ENCODE results near the gene ACADM.
"Not testable (repeated sequence)": the region's sequence is repeated elsewhere in the genome, so short reads cannot be mapped to it uniquely, and the experiment has no call there.

The ACADM gene

GRCh38 chr1:75742047-75742625 lies 17.6 kb downstream of the ACADM start:
- no peak for DNase-seq

- DNase-seq, result no peak
These were observed 20.8 kb downstream of the ACADM start for GRCh38 chr1:75745276-75745675.

- not testable (repeated sequence) for DNase-seq
These were observed 32.7 kb downstream of the ACADM start for GRCh38 chr1:75757210-75757609.

GRCh38 chr1:75758543-75758942 lies 34.0 kb downstream of the ACADM start:
- not testable (repeated sequence) for DNase-seq

GRCh38 chr1:75764057-75764655 lies 39.6 kb downstream of the ACADM start:
- no peak for DNase-seq

GRCh38 chr1:75765697-75766355 lies 41.3 kb downstream of the ACADM start:
- DNase-seq, result no peak

GRCh38 chr1:75768016-75768415 lies 43.5 kb downstream of the ACADM start:
- DNase-seq, result no peak

GRCh38 chr1:75770761-75771160 lies 46.3 kb downstream of the ACADM start:
- no peak for DNase-seq

- DNase-seq, result no peak
These were observed 47.5 kb downstream of the ACADM start for GRCh38 chr1:75771978-75772377.

GRCh38 chr1:75777812-75778211 lies 53.3 kb downstream of the ACADM start:
- DNase-seq, result not testable (repeated sequence)

GRCh38 chr1:75778694-75779093 lies 54.2 kb downstream of the ACADM start:
- not testable (repeated sequence) for DNase-seq

- not testable (repeated sequence) for DNase-seq
These were observed 55.7 kb downstream of the ACADM start for GRCh38 chr1:75780183-75780582.

- DNase-seq, result not testable (repeated sequence)
These were observed 59.4 kb downstream of the ACADM start for GRCh38 chr1:75783920-75784319.

- DNase-seq, result no peak
These were observed 60.9 kb downstream of the ACADM start for GRCh38 chr1:75785320-75785982.

- peak; percentile 88 to 92 for DNase-seq
These were observed 61.7 kb downstream of the ACADM start, which contains the start of gene RABGGTB for GRCh38 chr1:75785983-75786853. TSS of gene RABGGTB (plus strand) at chr1:75786256. CDS start at chr1:75786272, 16 bp downstream.

- DNase-seq, result no peak
These were observed 62.5 kb downstream of the ACADM start for GRCh38 chr1:75786901-75787493.

- DNase-seq, result no peak
These were observed 63.0 kb downstream of the ACADM start for GRCh38 chr1:75787524-75787923.

- no peak for DNase-seq
These were observed 65.5 kb downstream of the ACADM start for GRCh38 chr1:75789988-75790387.

- DNase-seq, result no peak
These were observed 66.5 kb downstream of the ACADM start for GRCh38 chr1:75791022-75791421.

GRCh38 chr1:75792091-75792490 lies 67.6 kb downstream of the ACADM start:
- DNase-seq, result no peak

- DNase-seq, result no peak
These were observed 69.9 kb downstream of the ACADM start for GRCh38 chr1:75794382-75794781.

GRCh38 chr1:75795703-75796193 lies 71.2 kb downstream of the ACADM start:
- no peak for DNase-seq
